GM19395 (cell line): ENCODE measurements around the gene ATIC.

Experiments used
- ATAC-seq: cut with Tn5 transposase; IDR thresholded peaks from one replicate; pipeline ENCODE4 v1.9.1; 2021; ENCODE audit warnings: mild to moderate bottlenecking, moderate library complexity; ENCODE audit not compliant: unreplicated experiment

Gene ATIC

GRCh38 chr2:215311625-215312396, at the start of gene ATIC:
TSS of gene ATIC (plus strand) at chr2:215312059. CDS start at chr2:215312143, 84 bp downstream.
- peak; percentile 99 for ATAC-seq

DNA sequence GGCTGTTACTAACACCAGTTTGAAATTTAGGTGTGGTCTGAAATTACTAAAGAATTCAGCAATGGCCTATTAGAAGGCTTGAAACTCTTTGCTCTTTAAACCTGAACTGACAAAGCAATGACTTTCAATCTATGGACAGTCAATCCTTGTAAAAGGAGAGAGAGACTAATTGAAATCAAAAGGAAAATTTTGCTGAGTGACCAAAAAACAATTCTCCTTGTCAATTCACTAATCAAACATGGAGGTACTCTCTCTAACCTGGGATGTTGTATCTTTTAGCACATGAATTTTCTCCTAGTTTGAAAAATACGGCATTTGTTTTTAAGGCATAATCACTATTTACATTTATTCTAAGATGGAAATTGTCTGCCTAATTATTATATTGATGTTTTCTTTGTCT, 49.6 kb upstream of the ATIC start:
- no peak for ATAC-seq

GRCh38 chr2:215262741-215263362, 49.0 kb upstream of the ATIC start:
- ATAC-seq, result no peak

DNA sequence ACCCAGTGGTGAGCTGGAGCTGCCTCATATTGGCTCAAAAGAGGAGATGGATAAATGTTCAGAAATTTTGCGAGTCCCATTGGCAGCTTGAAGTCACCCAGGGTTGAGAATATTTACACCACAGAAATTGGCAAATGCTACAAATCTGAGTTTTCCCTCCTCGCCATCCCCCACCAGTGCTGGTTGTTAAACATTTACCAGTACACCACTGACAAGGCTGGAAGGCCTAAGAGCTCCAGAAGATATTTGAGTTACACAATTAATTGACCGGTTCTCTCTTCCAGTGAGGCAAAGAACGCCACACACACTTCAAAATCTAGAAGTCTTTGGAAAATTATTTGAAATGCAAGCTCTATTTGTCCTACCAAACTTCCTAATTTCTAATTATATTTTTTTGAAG, 47.5 kb upstream of the ATIC start:
- no peak for ATAC-seq

DNA sequence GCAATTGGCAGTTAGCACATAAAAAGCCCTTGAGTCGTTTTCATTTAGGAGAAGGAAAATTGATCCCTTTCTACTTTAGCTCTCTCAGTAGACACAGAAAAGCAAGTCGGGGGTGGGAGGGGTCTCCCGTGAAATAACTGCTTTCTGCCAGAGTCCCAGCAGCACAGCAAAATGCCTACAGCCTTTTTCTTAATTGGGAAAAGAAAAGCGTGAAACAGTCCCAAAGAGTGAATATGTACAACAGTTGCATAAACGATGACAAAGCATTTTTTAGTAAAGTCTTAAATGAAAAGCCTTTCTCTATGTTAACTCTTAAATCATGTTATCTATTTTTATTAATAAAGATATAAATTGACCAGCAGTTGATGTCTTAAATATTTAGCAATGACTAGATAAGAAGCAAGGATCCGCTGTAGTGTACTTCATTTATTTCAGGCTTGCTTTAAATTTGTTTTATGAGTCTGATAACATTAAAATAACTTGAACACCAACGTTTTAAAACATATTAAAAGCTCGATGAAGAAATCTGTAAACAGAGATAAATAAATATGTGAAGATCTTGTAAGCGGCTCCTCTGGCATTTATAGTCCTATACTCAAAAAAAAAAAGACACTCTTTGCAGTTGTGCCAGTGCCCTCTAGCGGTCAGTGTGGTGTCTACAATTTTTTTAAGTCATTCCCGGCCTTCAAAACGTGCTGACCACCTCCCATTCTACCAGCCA, 42.3 kb upstream of the ATIC start:
- ATAC-seq, result peak; percentile 64

DNA sequence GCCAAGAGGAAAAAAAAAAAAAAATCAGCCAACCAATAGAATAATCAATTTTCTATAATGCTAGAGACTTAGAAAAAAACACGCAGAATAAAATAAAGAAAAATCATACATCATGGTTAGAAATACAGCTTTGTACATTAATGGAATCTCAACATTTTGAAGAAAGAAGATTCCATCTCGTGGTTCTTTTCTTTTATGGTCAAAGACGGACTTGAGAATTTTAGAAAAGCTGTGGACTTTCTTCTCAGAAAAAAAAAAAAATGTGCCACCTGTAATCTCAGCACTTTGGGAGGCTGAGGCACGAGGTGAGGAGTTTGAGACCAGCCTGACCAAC, 41.8 kb upstream of the ATIC start:
- ATAC-seq, result no peak

GRCh38 chr2:215271446-215271845, 40.4 kb upstream of the ATIC start:
- ATAC-seq, result no peak

DNA sequence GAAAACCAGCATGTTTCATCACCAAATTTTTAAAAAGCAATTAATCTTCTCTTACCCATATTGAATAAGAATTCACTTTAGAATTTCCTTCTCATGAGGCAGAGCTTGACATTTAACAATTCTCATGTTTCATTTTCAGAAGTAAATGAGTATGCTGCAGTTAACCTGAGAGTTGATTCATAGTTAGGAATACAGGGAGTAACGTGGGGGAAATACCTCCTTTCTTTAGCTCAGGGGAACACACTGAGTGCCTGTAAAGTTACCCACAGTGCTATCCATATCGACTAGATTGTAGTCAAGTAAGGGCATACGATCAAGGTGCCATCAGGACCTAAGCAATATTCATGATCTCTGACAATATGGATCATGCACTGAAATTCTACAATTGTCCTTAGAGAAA, 38.9 kb upstream of the ATIC start:
- ATAC-seq, result no peak

DNA sequence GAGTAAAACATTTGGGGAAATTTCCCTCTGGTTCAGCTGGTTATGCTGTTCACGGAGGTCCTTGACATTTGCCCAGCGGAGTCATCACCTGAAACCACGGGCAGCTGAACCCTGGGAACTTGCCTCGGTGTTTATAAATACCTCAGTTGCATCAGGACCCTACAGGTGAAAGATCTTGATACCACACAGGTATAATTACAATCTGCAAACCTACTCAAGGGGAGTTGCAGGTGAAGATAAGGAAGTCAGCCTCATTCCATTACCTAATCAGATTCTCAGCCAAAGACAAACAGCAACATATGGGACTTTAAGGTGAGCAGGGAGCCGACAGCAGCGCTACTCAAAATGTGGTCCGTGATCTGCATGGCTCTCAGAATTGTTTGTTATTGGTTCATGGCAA, 37.0 kb upstream of the ATIC start:
- no peak for ATAC-seq

GRCh38 chr2:215275824-215276223, 36.0 kb upstream of the ATIC start:
- ATAC-seq, result no peak

DNA sequence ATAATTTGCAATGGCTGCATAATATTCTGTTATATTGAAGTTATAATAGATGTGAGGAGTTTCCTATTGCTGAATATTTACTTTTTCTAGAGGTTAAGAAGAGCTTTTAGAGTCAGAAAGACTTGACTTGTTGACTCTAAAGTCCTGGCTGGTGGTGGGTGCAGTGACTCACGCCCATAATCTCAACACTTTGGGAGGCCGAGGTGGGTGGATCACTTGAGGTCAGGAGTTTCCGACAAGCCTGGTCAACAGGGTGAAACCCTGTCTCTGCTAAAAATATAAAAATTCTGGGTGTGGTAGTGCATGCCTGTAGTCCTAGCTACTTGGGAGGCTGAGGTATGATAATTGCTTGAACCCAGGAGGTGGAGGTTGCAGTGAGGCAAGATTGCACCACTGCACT, 33.9 kb upstream of the ATIC start:
- ATAC-seq, result no peak

DNA sequence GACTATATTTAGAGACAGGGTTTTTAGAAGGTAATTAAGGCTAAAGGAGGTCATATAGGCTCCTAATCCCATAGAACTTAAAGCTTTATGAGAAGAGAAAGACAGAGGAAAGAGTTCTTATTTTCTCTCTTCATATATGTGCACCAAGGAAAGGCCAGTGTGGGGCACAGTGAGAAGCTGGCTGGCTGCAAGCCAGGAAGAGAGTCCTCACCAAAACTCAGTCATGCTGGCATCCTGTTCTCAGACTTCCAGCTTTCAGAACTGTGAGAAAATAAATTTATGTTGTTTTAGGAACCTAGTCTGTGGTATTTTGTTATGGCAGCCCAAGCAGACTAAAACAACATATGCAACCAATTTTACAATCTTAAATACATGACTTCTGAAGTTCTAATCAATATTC, 31.5 kb upstream of the ATIC start:
- ATAC-seq, result no peak

DNA sequence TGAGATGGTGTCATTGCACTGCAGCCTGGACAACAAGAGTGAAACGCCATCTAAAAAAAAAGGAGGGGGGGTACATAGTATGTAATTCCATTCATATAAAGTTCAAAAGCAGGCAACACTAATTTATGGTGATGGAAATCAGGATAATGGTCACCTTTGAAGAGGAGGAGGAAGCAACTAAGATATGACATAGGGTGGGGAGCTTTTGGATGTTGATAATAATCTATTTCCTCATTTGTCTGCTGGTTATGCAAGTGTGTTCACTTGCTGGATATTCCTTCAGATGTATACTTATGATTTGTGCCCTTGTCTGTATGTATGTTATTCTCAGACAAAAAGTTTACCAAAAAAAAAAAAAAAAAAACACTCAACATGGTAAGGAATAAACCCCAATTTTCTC, 28.6 kb upstream of the ATIC start:
- ATAC-seq, result no peak

DNA sequence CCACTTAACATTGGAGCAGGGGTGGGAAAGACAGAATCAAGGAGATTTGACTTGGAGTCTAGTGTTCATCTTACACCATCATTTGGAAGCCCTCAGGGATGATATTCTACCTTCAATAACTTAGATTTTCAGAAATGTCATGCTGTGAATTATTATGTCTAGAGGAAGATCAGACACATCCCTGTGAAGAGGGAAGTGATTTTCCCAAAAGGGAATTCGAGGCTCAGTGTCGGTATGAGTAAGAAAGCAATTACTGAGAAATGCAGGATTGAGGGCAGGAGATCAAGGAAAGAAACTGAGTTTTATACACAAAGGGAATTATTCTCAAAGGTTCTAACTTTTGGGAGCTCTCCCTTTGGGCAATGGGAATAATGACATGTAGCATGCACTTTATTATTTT, 25.6 kb upstream of the ATIC start:
- no peak for ATAC-seq

DNA sequence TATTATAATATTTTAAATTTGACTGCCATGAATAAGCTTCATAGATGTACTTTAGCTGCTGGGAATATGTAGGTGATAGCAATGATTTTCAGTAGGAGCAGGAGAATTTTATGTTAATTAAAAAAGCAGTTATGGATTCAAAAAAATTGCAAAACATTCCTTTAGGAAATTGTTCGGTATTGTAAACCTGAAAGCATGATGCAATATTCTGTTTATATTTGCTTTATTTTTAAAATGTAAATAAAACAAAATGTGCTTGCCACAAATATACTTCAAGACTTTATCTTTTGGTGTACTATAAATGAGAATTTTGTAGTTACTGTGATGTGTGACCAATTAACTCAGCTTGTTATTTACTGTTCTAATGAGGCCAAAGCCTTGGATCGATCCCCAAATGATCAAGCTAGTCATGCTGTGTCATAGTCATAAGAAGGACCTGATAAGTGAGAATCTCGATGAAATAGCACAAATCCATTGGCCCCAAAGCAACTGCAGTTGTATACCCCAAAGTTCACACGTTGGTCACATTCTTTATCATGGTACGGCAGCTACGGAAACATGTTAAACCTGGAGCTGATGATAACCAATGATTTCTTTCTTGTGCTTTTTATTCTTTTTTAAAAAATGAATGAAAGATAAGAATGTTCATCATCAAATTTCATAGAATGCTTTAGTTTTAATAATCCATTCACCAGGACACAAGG, 23.6 kb upstream of the ATIC start:
- no peak for ATAC-seq

- no peak for ATAC-seq
Measured at GRCh38 chr2:215290980-215291599, 20.8 kb upstream of the ATIC start.

DNA sequence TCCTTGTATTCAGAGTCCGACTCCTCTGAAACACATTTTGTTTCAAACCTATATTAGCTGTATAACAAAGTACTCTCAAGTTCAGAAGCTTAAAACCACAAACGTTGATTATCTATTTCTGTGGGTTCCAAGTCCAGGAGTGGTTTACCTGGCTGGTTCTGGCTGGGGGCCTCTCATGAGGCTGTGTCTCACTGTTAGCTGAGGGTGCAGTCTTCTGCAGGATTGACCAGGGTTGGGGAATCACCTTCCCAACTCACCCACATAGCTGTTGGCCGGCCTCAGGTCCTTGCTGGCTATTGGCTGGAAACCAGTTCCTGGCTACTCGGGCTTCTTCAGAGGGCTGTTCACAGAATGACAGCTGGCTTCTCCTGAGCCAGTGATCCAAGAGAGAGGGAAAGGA, 18.0 kb upstream of the ATIC start:
- ATAC-seq, result no peak

DNA sequence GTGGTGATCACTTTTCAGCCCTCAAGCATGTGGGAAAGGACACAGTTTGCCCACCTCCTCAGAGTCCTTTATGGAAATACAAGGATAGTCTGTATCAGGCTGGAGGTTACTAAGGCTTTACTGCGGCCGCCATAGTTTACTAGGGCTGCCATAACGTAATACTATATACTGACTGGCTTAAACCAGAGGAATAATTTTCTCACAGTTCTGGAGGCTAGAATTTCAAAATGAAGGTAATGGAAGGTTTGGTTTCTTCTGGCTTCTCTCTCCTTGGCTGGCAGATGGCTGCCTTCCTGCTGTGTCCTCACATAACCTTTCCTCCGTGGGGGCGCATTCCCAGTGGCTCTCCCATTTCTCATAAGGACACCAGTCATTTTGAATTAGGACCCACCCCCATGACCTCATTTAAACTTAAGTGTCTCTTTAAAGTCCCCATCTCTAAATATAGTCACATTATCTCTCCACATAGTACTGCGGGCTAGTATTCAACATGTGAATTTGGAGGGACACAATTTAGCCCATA, 12.5 kb upstream of the ATIC start:
- no peak for ATAC-seq

GRCh38 chr2:215301994-215302393, 9.9 kb upstream of the ATIC start:
- no peak for ATAC-seq

DNA sequence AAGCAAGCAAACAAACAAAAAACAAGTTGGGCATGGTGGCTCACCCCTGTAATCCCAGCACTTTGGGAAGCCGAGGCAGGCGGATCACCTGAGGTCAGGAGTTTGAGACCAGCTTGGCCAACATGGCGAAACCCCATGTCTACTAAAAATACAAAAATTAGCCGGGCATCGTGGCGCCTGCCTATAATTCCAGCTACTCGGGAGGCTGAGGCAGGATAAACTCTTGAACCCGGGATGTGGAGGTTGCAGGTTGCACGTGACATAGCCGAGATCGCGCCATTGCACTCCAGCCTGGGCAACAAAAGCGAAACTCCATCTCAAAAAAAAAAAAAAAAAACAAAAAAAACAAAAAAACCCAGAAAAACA, 617 bp upstream of the ATIC start:
- peak; percentile 40 for ATAC-seq

GRCh38 chr2:215313255-215313613, 1.4 kb downstream of the ATIC start:
- no peak for ATAC-seq
